Measurements from ENCODE around the gene PEF1.

DNA sequence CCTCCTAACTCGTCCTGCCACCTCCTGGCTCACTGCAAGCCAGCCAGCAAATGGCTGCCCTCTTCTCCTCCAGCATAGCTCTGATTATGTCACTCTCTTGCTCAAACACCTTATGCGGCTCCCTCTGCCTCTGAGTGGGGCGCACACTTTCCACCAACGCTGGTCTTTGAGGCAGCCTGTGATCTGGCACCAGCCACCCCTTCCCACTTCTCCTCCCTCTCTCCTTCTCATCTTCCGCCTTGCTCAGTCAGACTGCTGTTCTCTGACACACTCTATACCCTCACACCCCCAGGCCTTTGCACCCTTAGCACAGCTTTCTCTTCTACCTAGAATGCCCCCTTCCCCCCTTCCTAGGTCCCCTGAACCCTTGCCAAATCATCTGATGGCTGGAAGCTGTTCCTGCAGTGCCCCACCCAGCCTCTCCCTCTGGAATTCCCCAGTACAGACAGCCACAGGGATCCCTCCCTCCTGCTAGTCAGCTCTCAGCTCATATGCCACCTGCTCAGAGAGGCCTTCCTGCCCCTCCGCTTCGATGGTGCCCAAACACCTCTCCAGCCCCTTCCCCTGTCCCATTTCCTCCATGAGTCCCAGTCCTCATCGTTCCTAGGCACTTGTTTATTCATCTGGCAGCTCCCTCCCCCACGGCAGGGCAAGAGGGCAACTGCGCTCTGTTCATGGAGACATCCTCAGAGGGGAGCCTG lies 21.7 kb upstream of the PEF1 start:
- TF ChIP-seq, protein P1, sequence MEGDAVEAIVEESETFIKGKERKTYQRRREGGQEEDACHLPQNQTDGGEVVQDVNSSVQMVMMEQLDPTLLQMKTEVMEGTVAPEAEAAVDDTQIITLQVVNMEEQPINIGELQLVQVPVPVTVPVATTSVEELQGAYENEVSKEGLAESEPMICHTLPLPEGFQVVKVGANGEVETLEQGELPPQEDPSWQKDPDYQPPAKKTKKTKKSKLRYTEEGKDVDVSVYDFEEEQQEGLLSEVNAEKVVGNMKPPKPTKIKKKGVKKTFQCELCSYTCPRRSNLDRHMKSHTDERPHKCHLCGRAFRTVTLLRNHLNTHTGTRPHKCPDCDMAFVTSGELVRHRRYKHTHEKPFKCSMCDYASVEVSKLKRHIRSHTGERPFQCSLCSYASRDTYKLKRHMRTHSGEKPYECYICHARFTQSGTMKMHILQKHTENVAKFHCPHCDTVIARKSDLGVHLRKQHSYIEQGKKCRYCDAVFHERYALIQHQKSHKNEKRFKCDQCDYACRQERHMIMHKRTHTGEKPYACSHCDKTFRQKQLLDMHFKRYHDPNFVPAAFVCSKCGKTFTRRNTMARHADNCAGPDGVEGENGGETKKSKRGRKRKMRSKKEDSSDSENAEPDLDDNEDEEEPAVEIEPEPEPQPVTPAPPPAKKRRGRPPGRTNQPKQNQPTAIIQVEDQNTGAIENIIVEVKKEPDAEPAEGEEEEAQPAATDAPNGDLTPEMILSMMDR (conservative IDR thresholded peaks at IDR 0.05; ENCODE audit: low read depth, low read length) = no peak
- TF ChIP-seq EZH2 (IDR thresholded peaks at IDR 0.05; ENCODE audit: borderline replicate concordance, low read depth, low read length, poor library complexity, severe bottlenecking) = no peak

Measured in A673 (cell line).